SIG-M5 (cell line): ENCODE measurements around the gene DAP.
"Not testable (repeated sequence)": the region's sequence is repeated elsewhere in the genome, so short reads cannot be mapped to it uniquely, and the experiment has no call there.

Source experiments
- DNase-seq: peaks from one replicate; lab custom pipeline; 2025; lab: John Stamatoyannopoulos, UW

DAP gene

DNA sequence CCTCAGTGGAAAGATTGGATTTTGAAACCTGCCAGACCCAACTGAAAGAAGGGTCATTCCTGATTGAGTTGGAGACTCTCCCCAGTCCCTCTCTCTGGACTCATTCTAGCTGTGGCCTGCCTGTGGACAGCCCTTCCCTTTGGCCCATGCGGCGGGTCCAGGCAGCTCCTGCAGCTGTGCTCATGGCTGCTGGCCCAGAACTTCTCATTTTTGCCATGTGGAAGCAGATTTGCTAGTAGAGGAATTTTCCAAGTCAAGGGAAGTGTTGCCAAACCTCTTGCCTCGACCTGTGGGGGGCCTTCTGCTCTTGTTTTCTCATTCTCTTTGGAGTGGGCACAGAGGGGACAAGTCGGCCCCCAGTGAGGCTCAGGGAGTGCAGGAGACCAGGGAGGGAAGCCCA lies 108.0 kb downstream of the DAP start:
- DNase-seq, result no peak

DNA sequence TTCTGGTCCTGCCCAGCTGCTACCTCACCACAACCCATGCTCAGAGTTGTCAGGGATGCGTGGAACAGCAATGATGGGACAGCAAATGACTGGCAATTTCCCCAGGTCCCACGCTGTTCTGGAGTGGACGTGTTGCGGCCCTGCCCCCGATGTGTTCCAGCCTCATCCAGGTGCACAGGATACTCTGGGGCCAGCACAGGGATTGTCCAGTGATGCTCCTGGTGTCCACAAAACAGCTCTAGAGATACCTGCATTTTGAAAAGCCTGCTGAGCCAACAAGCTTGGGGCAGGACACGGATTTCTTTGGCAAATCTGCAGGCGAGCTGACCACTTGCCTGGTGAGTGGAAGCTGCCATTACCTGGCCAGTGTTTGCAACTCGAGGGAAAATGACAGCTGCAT lies 108.4 kb downstream of the DAP start:
- no peak for DNase-seq

DNA sequence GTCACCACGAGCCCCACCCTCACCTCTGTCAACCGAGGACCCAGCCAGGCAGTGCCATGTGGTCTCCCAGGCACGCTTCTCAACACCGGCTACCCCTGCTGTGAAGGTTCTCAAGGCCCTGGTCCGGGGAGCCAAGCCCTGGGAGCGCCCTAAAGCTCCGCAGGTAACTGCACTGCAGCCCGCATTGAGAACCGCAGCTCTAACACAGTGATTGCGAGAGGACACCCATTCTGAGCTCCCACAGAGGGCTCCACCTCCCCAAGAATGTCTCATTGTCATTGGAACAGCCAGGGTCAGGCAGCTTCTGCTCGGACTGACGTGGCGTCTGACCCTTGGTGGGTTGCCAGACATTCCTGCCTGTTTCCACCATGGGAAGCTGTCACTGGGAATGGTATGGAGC lies 108.9 kb downstream of the DAP start:
- no peak for DNase-seq

DNA sequence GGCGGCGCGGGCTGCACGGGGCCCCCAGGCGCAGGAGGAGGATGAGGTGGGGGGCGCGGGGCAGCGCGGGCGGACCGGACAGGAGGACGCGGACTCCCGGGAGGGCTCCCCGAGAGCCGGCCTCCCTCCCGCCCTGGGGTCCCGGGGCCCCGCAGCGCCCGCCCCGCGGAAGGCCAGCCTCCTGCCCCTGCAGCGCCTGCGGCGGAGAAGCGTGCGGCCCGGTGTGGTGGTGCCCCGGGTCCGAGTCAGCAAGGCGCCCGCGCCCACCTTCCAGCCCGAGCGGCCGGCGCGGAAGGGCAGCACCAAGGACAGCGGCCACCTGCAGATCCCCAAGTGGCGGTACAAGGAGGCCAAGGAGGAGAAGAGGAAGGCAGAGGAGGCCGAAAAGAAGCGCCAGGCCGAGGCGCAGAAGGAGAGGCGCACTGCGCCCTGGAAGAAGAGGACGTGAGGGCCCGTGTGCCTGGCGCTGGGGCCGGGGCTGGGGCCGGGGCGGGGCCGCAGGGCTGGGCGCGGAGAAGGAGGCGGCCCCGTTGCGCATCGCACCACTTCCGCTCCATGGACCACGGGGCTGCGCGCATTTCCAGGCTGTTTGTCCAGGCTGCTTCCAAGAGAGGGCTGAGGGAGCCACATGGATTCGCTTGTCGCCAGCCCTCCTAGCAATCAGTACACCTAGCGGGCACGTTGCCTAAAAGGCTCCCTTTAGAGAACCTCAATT lies 111.2 kb downstream of the DAP start:
- no peak for DNase-seq

- DNase-seq, result no peak
Measured at GRCh38 chr5:10648806-10649665, 112.0 kb downstream of the DAP start.

DNA sequence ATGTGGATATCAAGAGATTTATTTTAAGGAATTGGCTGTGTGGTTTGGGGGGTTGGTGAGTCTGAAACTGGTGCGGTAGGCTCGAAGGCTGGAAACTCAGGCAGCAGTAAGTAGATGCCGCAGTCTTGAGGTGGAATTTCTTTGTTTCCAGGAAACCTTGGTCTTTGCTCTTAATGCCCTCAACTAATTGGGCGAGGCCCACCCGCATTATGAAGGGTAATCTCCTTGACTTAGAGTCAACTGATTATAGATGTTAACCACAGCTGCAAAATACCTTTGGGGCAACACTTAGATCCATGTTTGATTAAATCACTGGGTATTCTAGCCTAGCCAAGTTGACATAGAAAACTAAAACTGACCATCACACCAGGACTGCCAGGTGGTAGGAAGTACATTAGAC lies 113.4 kb downstream of the DAP start:
- no peak for DNase-seq

GRCh38 chr5:10645671-10646070 lies 115.4 kb downstream of the DAP start:
- no peak for DNase-seq

DNA sequence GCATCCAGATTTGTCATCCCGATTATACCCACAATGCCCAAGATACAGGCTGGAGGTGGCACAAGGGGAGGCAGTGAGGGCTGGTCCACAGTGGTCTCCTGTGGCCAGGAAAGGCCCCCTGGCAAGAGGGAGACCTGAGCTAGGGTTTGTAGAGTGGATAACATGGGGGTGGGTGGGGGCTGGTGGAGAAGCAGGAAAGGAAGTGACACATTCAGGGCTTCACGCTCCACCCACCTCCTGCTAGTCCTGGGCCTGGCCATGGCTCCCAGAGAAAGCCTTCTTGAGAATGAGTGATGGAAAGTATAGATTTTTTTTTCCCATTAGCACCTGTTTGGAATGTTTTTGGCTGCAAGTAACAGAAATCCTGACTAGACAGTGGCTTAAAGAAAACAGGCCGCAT lies 115.9 kb downstream of the DAP start:
- no peak for DNase-seq

DNA sequence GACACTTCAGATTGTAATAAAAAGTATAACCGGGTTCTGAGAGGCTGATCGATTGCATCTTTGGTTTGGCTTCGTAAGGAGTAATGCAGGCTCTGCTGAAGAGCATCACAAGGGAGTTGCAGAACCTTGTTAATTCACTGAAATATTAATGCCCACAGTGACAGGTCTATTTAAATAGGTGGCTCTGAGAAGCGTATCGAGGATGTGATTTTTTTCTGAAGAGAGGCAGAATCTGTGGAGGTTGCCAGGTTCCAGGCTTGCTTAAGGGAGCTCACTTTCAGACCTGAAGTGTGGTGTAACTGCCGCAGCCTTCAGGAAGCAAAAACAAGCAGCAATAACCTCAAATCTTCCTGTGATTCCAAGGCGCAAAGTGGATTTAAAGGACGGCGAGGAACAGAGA lies 116.8 kb downstream of the DAP start:
- no peak for DNase-seq

- DNase-seq, result no peak
Measured at GRCh38 chr5:10642367-10642766, 118.7 kb downstream of the DAP start.

DNA sequence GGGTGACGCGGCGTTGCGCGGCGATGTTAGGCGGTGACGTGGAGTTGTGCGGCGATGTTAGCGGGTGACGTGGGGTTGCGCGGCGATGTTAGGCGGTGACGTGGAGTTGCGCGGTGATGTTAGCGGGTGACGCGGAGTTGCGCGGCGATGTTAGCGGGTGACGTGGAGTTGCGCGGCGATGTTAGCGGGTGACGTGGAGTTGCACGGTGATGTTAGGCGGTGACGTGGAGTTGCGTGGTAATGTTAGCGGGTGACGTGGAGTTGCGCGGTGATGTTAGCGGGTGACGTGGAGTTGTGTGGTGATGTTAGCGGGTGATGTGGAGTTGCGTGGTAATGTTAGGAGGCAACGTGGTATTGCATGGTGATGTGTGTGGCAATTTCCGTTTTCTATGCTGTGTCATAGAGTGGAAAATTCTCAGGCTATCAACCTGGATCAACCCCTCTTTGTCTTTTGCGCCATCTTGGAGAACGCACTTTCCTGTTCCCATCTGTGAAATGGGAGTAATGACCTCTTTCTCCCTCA lies 121.1 kb downstream of the DAP start:
- no peak for DNase-seq

DNA sequence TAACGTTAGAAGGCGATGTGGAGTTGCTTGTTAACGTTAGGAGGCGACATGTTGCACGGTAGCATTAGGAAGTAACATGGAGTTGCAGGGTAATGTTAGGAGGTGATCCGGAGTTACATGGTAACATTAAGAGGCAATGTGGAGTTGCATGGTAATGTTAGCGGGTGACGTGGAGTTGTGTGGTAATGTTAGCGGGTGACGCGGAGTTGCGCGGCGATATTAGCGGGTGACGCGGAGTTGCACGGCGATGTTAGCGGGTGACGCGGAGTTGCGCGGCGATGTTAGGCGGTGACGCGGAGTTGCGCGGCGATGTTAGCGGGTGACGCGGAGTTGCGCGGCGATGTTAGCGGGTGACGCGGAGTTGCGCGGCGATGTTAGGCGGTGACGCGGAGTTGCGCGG lies 122.3 kb downstream of the DAP start:
- DNase-seq, result not testable (repeated sequence)

- DNase-seq, result no peak
Measured at GRCh38 chr5:10637944-10638343, 123.1 kb downstream of the DAP start.

DNA sequence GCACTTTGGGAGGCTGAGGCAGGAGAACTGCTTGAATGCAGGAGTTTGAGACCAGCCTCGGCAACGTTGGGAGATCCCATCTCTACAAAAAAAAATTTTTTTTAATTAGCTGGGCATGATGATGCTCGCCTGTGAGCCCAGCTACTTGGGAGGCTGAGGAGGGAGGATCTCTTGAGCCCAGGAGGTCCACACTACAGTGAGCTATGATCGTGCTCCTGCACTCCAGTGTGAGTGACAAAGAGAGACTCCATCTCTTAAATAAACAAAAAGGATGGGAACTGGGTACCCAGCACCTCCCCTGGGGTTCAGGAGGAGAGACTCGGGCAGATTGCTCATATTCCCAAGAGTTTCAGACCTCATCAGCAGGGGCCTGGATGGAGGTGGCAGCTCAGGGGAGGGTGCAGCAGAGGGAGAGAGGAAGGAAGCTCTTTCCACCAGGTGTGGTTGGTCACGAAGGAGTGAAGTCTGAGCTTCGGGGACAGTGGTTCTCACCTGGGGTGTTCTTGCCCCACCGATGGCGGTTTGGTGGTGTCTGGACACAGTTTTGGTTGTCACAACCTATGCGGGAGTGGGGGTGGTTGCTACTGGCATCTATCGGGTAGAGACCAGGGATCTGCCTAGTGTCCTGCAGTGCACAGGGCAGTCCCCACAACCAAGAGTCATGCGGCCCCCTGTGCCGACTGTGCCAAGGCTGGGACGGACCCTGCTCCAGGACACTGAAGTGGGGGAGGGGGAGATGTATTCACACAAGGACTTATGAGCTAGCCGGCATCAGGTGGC lies 124.5 kb downstream of the DAP start:
- no peak for DNase-seq

- no peak for DNase-seq
Measured at GRCh38 chr5:10635867-10636350, 125.1 kb downstream of the DAP start.

GRCh38 chr5:10635257-10635866 lies 125.7 kb downstream of the DAP start:
- DNase-seq, result peak; percentile 94

- no peak for DNase-seq
Measured at GRCh38 chr5:10634562-10634961, 126.5 kb downstream of the DAP start.

- DNase-seq, result no peak
Measured at GRCh38 chr5:10634050-10634449, 127.0 kb downstream of the DAP start.

DNA sequence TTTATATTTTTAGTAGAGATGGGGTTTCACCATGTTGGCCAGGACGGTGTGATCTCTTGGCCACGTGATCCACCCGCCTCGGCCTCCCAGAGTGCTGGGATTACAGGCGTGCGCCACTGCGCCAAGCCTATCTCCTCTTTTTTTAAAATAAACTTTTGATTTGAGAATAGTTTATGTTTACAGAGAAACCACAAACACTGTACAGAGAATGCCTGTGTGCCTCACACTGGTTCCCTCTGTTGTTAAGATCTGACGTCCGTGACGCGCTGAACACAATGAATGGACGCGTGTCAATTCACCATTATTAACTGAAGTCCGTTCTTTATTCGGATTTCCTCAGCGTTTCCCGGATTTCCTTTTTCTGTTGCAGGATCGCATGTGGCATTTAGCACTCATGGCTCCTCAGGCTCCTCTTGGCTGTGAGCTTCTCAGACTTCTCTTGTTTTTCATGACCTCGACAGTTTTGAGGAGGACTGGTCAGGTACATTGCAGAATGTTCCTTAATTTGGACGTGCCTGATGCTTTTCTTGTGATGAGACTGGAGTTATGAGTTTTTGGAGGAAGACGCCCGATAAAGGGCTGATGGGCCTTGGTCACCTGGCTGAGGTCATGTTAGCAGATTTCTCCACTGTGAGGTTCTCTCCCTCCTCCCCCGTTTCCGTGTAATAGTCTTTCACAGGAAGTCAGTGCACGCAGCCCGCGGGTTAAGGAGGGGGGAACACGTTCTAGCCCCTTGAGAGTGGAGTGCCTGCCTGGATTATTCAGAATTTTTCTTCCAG lies 127.6 kb downstream of the DAP start:
- DNase-seq, result no peak

- DNase-seq, result peak; percentile 56
Measured at GRCh38 chr5:10632110-10632761, 128.8 kb downstream of the DAP start.
